Smooth muscle cell (in vitro differentiated cells): Measurements from ENCODE around the gene KRT75. TPM values are rescaled to one million over a fixed set of nuclear protein-coding genes. Genes with fewer than 3 reads are reported as not detected.

Experiments
- DNase-seq: peaks from one replicate; lab custom pipeline; 2025; ENCODE audit not compliant: unreplicated experiment; lab: John Stamatoyannopoulos, UW
- H2AFZ ChIP-seq: fragments of 200-600 bp; sonication (generic); 2 replicates; pipeline ENCODE4 v1.6.0; 2016; ENCODE audit warnings: antibody characterized with exemption, low read depth, mild to moderate bottlenecking
- H3F3A ChIP-seq: fragments of 200-600 bp; sonication (generic); 2 replicates; pipeline ENCODE4 v1.6.0; 2017; ENCODE audit warnings: antibody characterized with exemption, low read depth
- H3K27ac ChIP-seq: fragments of 200-600 bp; sonication (generic); 2 replicates; pipeline ENCODE4 v1.5.1; 2016; ENCODE audit warnings: low read depth, mild to moderate bottlenecking
- H3K27me3 ChIP-seq: fragments of 200-600 bp; sonication (generic); 2 replicates; pipeline ENCODE4 v1.6.1; 2016; ENCODE audit warnings: low read depth, mild to moderate bottlenecking
- H3K36me3 ChIP-seq: fragments of 200-600 bp; sonication (generic); 2 replicates; pipeline ENCODE4 v1.5.1; 2016; ENCODE audit warnings: low read depth
- H3K4me1 ChIP-seq: fragments of 200-600 bp; sonication (generic); 2 replicates; pipeline ENCODE4 v1.5.1; 2016; ENCODE audit warnings: low read depth
- H3K4me2 ChIP-seq: fragments of 200-600 bp; sonication (generic); 2 replicates; pipeline ENCODE4 v1.6.0; 2016; ENCODE audit warnings: mild to moderate bottlenecking
- H3K4me3 ChIP-seq: fragments of 200-600 bp; sonication (generic); 2 replicates; pipeline ENCODE4 v1.5.1; 2016; ENCODE audit warnings: mild to moderate bottlenecking
- H3K79me2 ChIP-seq: fragments of 200-600 bp; sonication (generic); 2 replicates; pipeline ENCODE4 v1.6.0; 2016; ENCODE audit warnings: low read depth, mild to moderate bottlenecking
- H3K9ac ChIP-seq: fragments of 200-600 bp; sonication (generic); 2 replicates; pipeline ENCODE4 v1.6.0; 2016; ENCODE audit warnings: low read depth
- H3K9me3 ChIP-seq: fragments of 200-600 bp; sonication (generic); replicated peaks from 2 replicates; pipeline ENCODE4 v1.5.1; 2016; ENCODE audit warnings: low read depth
- H4K20me1 ChIP-seq: fragments of 200-600 bp; sonication (generic); 2 replicates; pipeline ENCODE4 v1.6.0; 2016; ENCODE audit warnings: low read depth
- CTCF ChIP-seq: fragments of 200-600 bp; sonication (generic); IDR thresholded peaks from 2 replicates; pipeline ENCODE4 v1.5.1; 2017; ENCODE audit warnings: borderline replicate concordance, mild to moderate bottlenecking, antibody characterized with exemption; ENCODE audit not compliant: insufficient read depth, poor library complexity, severe bottlenecking
- WGBS: methylation state at CpG from one replicate; pipeline ENCODE4 v1.1.7; 2016; ENCODE audit warnings: low lambda C conversion rate; 5-methylcytosine and 5-hydroxymethylcytosine counted together
- polyA plus RNA-seq: library from polyadenylated mRNA; unstranded; fragments of >200 nt; fragmentation: Nextera tagmentation; extraction: Ambion mirVana; gene quantifications from 2 replicates; pipeline ENCODE4 v1.2.1, GENCODE V29; 2016
- total RNA-seq: library from RNA; depleted of rRNA; stranded (reverse); fragments of >200 nt; gene quantifications from 2 replicates; pipeline ENCODE4 v1.2.3, GENCODE V29; 2014

KRT75 gene
- total and polyA plus RNA-seq, 2 experiments from 2014 or later = 0.37 to 1.9 TPM

GRCh38 chr12:52402873-52403540 is 31.2 kb downstream of the KRT75 start:
- TF ChIP-seq CTCF = no peak
- Histone ChIP-seq H3K4me1 (no peaks in the 10 kb centered on the region), H3K36me3 (no peaks in the 10 kb centered on the region), H3K4me3 (no peak overlapping the region), H4K20me1 (no peaks in the 10 kb centered on the region), H3K27ac (no peak overlapping the region), H2AFZ (no peak overlapping the region), H3K79me2 (no peaks in the 10 kb centered on the region), H3K9ac (no peak overlapping the region), H3K4me2 (no peak overlapping the region), H3K27me3 (no peaks in the 10 kb centered on the region), H3K9me3 (no peaks in the 10 kb centered on the region), H3F3A (no peaks in the 10 kb centered on the region)
- 83% methylated on average over 3 of the region's 3 CpGs for WGBS
- no peak for DNase-seq

- no peaks in the 10 kb centered on the region for H3K36me3 ChIP-seq
Observed at GRCh38 chr12:52402377-52402776, 31.8 kb downstream of the KRT75 start.

GRCh38 chr12:52401926-52402325 is 32.2 kb downstream of the KRT75 start:
- H3K4me2 ChIP-seq = no peak overlapping the region
- H3K9ac ChIP-seq = no peak overlapping the region
- no peak overlapping the region for H3K4me3 ChIP-seq
- no peaks in the 10 kb centered on the region for H3K27me3 ChIP-seq
- no peak for TF ChIP-seq CTCF
- H3K27ac ChIP-seq = no peak overlapping the region
- no peak overlapping the region for H2AFZ ChIP-seq
- no peaks in the 10 kb centered on the region for H3K79me2 ChIP-seq
- no peaks in the 10 kb centered on the region for H3F3A ChIP-seq
- DNase-seq = no peak
- no peaks in the 10 kb centered on the region for H3K4me1 ChIP-seq
- H3K9me3 ChIP-seq = no peaks in the 10 kb centered on the region
- H4K20me1 ChIP-seq = no peaks in the 10 kb centered on the region
- H3K36me3 ChIP-seq = no peaks in the 10 kb centered on the region
- 90% methylated on average over 4 of the region's 4 CpGs for WGBS

More at GRCh38 chr12:52402377-52402776, 31.8 kb downstream of the KRT75 start:
- no peaks in the 10 kb centered on the region for H3K9me3 ChIP-seq
- H2AFZ ChIP-seq = no peak overlapping the region
- H3F3A ChIP-seq = no peaks in the 10 kb centered on the region
- H3K9ac ChIP-seq = no peak overlapping the region
- whole genome bisulfite sequencing = 100% methylated on average over 2 of the region's 2 CpGs
- no peaks in the 10 kb centered on the region for H3K79me2 ChIP-seq
- no peaks in the 10 kb centered on the region for H3K4me1 ChIP-seq
- DNase-seq = no peak
- no peak overlapping the region for H3K27ac ChIP-seq
- H3K4me3 ChIP-seq = no peak overlapping the region
- no peak for TF ChIP-seq CTCF
- H3K4me2 ChIP-seq = no peak overlapping the region
- no peaks in the 10 kb centered on the region for H4K20me1 ChIP-seq
- no peaks in the 10 kb centered on the region for H3K27me3 ChIP-seq

GRCh38 chr12:52401526-52401925 is 32.6 kb downstream of the KRT75 start:
- H2AFZ ChIP-seq = no peak overlapping the region
- H3K4me1 ChIP-seq = no peaks in the 10 kb centered on the region
- no peak overlapping the region for H3K4me2 ChIP-seq
- H3K27ac ChIP-seq = no peak overlapping the region
- H3K27me3 ChIP-seq = no peaks in the 10 kb centered on the region
- H3K36me3 ChIP-seq = no peaks in the 10 kb centered on the region
- H3K79me2 ChIP-seq = no peaks in the 10 kb centered on the region
- no peak for TF ChIP-seq CTCF
- 72% methylated on average over 5 of the region's 5 CpGs for WGBS
- no peaks in the 10 kb centered on the region for H3F3A ChIP-seq
- DNase-seq = no peak
- no peaks in the 10 kb centered on the region for H4K20me1 ChIP-seq
- no peak overlapping the region for H3K9ac ChIP-seq
- H3K9me3 ChIP-seq = no peaks in the 10 kb centered on the region
- H3K4me3 ChIP-seq = no peak overlapping the region
